ENCODE measurements around the gene TPK1. TPM values are rescaled to one million over a fixed set of nuclear protein-coding genes. Genes with fewer than 3 reads are reported as not detected.

TPK1 gene
- total and polyA plus RNA-seq, 2 of the 13 experiments (the other 11 are each of a cell fraction or from before 2014, with no cell fraction given): 1.0 to 1.2 TPM

DNA sequence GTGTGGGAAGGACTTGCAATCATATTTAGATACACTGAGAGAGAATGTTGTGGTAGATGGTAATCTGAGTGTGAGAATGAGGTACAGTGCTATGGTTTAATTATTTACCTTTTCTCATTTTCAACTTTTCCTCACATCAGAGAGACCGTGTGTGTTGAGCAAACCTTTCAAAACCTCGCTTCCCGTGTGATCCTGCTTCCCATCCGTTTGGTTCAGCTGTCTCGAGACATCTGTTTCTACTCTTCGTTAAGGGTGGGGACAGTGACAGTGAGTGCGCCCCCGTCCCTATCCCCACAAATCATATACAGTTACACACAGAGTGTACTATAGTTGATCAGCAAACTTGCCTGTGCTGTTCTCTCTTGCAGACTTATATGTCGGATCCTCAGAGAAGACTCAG is 399.4 kb downstream of the TPK1 start (continued):
- TF ChIP-seq, protein P1, sequence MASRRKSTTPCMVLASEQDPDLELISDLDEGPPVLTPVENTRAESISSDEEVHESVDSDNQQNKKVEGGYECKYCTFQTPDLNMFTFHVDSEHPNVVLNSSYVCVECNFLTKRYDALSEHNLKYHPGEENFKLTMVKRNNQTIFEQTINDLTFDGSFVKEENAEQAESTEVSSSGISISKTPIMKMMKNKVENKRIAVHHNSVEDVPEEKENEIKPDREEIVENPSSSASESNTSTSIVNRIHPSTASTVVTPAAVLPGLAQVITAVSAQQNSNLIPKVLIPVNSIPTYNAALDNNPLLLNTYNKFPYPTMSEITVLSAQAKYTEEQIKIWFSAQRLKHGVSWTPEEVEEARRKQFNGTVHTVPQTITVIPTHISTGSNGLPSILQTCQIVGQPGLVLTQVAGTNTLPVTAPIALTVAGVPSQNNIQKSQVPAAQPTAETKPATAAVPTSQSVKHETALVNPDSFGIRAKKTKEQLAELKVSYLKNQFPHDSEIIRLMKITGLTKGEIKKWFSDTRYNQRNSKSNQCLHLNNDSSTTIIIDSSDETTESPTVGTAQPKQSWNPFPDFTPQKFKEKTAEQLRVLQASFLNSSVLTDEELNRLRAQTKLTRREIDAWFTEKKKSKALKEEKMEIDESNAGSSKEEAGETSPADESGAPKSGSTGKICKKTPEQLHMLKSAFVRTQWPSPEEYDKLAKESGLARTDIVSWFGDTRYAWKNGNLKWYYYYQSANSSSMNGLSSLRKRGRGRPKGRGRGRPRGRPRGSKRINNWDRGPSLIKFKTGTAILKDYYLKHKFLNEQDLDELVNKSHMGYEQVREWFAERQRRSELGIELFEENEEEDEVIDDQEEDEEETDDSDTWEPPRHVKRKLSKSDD (CRISPR knock-in tag; IDR thresholded peaks at IDR 0.05; ENCODE audit: low read depth): no peak
- TF ChIP-seq ZFP36L2 (CRISPR knock-in tag; IDR thresholded peaks at IDR 0.05) (no peak), PATZ1 (CRISPR knock-in tag; IDR thresholded peaks at IDR 0.05) (peak; percentile 74), ZNF354B (CRISPR knock-in tag; IDR thresholded peaks at IDR 0.05) (no peak), CEBPG (CRISPR knock-in tag; IDR thresholded peaks at IDR 0.05) (0 out of 2 replicates have a peak, but pooled peaks have one; percentile 33), SRSF1 (optimal IDR thresholded peaks at IDR 0.05; ENCODE audit: low read depth, low read length) (no peak)
- TF ChIP-seq, protein P2, sequence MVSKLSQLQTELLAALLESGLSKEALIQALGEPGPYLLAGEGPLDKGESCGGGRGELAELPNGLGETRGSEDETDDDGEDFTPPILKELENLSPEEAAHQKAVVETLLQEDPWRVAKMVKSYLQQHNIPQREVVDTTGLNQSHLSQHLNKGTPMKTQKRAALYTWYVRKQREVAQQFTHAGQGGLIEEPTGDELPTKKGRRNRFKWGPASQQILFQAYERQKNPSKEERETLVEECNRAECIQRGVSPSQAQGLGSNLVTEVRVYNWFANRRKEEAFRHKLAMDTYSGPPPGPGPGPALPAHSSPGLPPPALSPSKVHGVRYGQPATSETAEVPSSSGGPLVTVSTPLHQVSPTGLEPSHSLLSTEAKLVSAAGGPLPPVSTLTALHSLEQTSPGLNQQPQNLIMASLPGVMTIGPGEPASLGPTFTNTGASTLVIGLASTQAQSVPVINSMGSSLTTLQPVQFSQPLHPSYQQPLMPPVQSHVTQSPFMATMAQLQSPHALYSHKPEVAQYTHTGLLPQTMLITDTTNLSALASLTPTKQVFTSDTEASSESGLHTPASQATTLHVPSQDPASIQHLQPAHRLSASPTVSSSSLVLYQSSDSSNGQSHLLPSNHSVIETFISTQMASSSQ (IDR thresholded peaks at IDR 0.05; ENCODE audit: low read depth): peak; percentile 58; the same call in 1 of the 2 replicates
- TF ChIP-seq, protein P2 (CRISPR knock-in tag; IDR thresholded peaks at IDR 0.05; ENCODE audit: borderline replicate concordance): no peak

All from HepG2 (cell line).